Liver (tissue), 9 donors: Measurements from ENCODE around the gene PKNOX1. TPM values are rescaled to one million over a fixed set of nuclear protein-coding genes. Genes with fewer than 3 reads are reported as not detected.
"Not testable (repeated sequence)": the region's sequence is repeated elsewhere in the genome, so short reads cannot be mapped to it uniquely, and the experiment has no call there.

Source experiments
- DNase-seq: peaks from one replicate; pipeline ENCODE4 v3.0.0-alpha.2; 2017; ENCODE audit warnings: low spot score
- H3K27ac ChIP-seq, 2 donors: one replicate each; pipeline ENCODE4 v1.7.0; 2013; ENCODE audit warnings: inconsistent platforms in 2 of 2, low read length in 2 of 2, control low read depth in 1 of 2, low read depth in 1 of 2, mild to moderate bottlenecking in 1 of 2
- H3K27me3 ChIP-seq, 4 donors: one replicate each; pipeline versions ENCODE4 v1.6.1 to v1.7.0; 2013; ENCODE audit warnings: low read length in 3 of 4, inconsistent platforms in 1 of 4, mild to moderate bottlenecking in 1 of 4, moderate library complexity in 1 of 4; ENCODE audit not compliant: control insufficient read depth in 4 of 4, insufficient read depth in 4 of 4
- H3K36me3 ChIP-seq, 4 donors: one replicate each; pipeline versions ENCODE4 v1.6.1 to v1.7.0; 2013; ENCODE audit warnings: low read length in 3 of 4, mild to moderate bottlenecking in 3 of 4, low read depth in 1 of 4, moderate library complexity in 1 of 4; ENCODE audit not compliant: control insufficient read depth in 4 of 4, insufficient read depth in 3 of 4
- H3K4me1 ChIP-seq, 4 donors: one replicate each; pipeline versions ENCODE4 v1.6.1 to v1.7.0; 2013; ENCODE audit warnings: low read length in 3 of 4, mild to moderate bottlenecking in 3 of 4, moderate library complexity in 1 of 4; ENCODE audit not compliant: control insufficient read depth in 4 of 4, insufficient read depth in 4 of 4
- H3K4me3 ChIP-seq, 3 donors: one replicate each; pipeline versions ENCODE4 v1.6.1 to v1.7.0; 2013; ENCODE audit warnings: low read length in 3 of 3, control low read depth in 1 of 3, low read depth in 1 of 3, mild to moderate bottlenecking in 1 of 3
- H3K9ac ChIP-seq, 2 donors: one replicate each; pipeline ENCODE4 v1.7.0; 2013; ENCODE audit warnings: low read length in 2 of 2, mild to moderate bottlenecking in 2 of 2, moderate library complexity in 2 of 2, control low read depth in 1 of 2, low read depth in 1 of 2
- H3K9me3 ChIP-seq, 4 donors: one replicate each; pipeline versions ENCODE4 v1.6.1 to v1.7.0; 2013; ENCODE audit warnings: low read length in 3 of 4; ENCODE audit not compliant: control insufficient read depth in 4 of 4
- ATF3 ChIP-seq: IDR thresholded peaks from 2 replicates; pipeline ENCODE4 v1.6.1; 2016; ENCODE audit warnings: antibody characterized with exemption
- CTCF ChIP-seq: fragments of 150-350 bp; IDR thresholded peaks from 2 replicates; pipeline ENCODE4 v1.5.1; 2017; ENCODE audit warnings: improper control_type of control experiment, low read depth, low read length; ENCODE audit not compliant: missing input control
- EGR1 ChIP-seq, 2 donors: IDR thresholded peaks; 2 replicates each; pipeline ENCODE4 v1.6.1; 2016 to 2018; ENCODE audit warnings: antibody characterized with exemption in 2 of 2, low read depth in 2 of 2
- FOXA1 ChIP-seq: IDR thresholded peaks from 2 replicates; pipeline ENCODE4 v1.6.1; 2016; ENCODE audit warnings: antibody characterized with exemption
- FOXA2 ChIP-seq: IDR thresholded peaks from 2 replicates; pipeline ENCODE4 v1.6.1; 2016; ENCODE audit warnings: antibody characterized with exemption
- GABPA ChIP-seq, 2 donors: IDR thresholded peaks in 1 of 2; conservative IDR thresholded peaks in 1 of 2; 2 replicates each; pipeline ENCODE4 v1.6.1; 2016; ENCODE audit warnings: antibody characterized with exemption in 2 of 2, mild to moderate bottlenecking in 1 of 2, moderate library complexity in 1 of 2
- HNF4A ChIP-seq, 2 donors: conservative IDR thresholded peaks; 2 replicates each; pipeline ENCODE4 v1.6.1; 2016; ENCODE audit warnings: antibody characterized with exemption in 2 of 2, mild to moderate bottlenecking in 2 of 2
- HNF4G ChIP-seq: IDR thresholded peaks from 2 replicates; pipeline ENCODE4 v1.6.1; 2016; ENCODE audit warnings: antibody characterized with exemption
- JUND ChIP-seq, 2 donors: IDR thresholded peaks; 2 replicates each; pipeline ENCODE4 v1.6.1; 2016; ENCODE audit warnings: antibody characterized with exemption in 2 of 2
- MAX ChIP-seq: IDR thresholded peaks from 2 replicates; pipeline ENCODE4 v1.6.1; 2016; ENCODE audit warnings: antibody characterized with exemption
- NR2F2 ChIP-seq: IDR thresholded peaks from 2 replicates; pipeline ENCODE4 v1.6.1; 2016; ENCODE audit warnings: antibody characterized with exemption
- RAD21 ChIP-seq, 2 donors: IDR thresholded peaks; 2 replicates each; pipeline ENCODE4 v1.6.1; 2016; ENCODE audit warnings: antibody characterized with exemption in 2 of 2, mild to moderate bottlenecking in 2 of 2
- REST ChIP-seq: IDR thresholded peaks from 2 replicates; pipeline ENCODE4 v1.6.1; 2016; ENCODE audit warnings: antibody characterized with exemption, mild to moderate bottlenecking
- RXRA ChIP-seq, 2 donors: IDR thresholded peaks; 2 replicates each; pipeline ENCODE4 v1.6.1; 2017 to 2018; ENCODE audit warnings: antibody characterized with exemption in 2 of 2, mild to moderate bottlenecking in 1 of 2
- SP1 ChIP-seq: IDR thresholded peaks from 2 replicates; pipeline ENCODE4 v1.6.1; 2018; ENCODE audit warnings: antibody characterized with exemption, mild to moderate bottlenecking
- TAF1 ChIP-seq: conservative IDR thresholded peaks from 2 replicates; pipeline ENCODE4 v1.6.1; 2016; ENCODE audit warnings: antibody characterized with exemption, mild to moderate bottlenecking
- YY1 ChIP-seq: IDR thresholded peaks from 2 replicates; pipeline ENCODE4 v1.6.1; 2016; ENCODE audit warnings: antibody characterized with exemption, mild to moderate bottlenecking
- ZBTB33 ChIP-seq: IDR thresholded peaks from 2 replicates; pipeline ENCODE4 v1.6.1; 2016; ENCODE audit warnings: antibody characterized with exemption
- WGBS: extraction: QIAGEN DNeasy Blood & Tissue Kit; methylation state at CpG from one replicate; pipeline ENCODE4 v1.1.7; 2013; 5-methylcytosine and 5-hydroxymethylcytosine counted together
- polyA plus RNA-seq, 2 donors: library from polyadenylated mRNA; stranded (reverse) in 1 of 2; unstranded in 1 of 2; fragments of 200-250 nt in 1 of 2; fragments of >200 nt in 1 of 2; fragmentation: Nextera tagmentation in 1 of 2; extraction: Ambion mirVana in 1 of 2; gene quantifications; one replicate each; pipeline versions ENCODE4 v1.2.1 to v1.2.3, GENCODE V29; 2013 to 2015
- total RNA-seq, 2 donors: library from RNA; depleted of rRNA; stranded (reverse); fragments of >200 nt; gene quantifications; one replicate each; pipeline ENCODE4 v1.2.3, GENCODE V29; 2014
- donor health status: healthy.
- donor health status: healthy.
- donor health status: healthy.
- donor health status: healthy.
- donor health status: healthy.

Gene PKNOX1
- total and polyA plus RNA-seq, 4 donors = 2.8 to 10.3 (median 8.0) TPM

GRCh38 chr21:42925114-42925926 lies 49.0 kb upstream of the PKNOX1 start, which contains the start of gene ERVH48-1:
ERVH48-1 (minus strand) TSS chr21:42925630; CDS start chr21:42919006, 6,624 bp downstream.
- H3K27ac ChIP-seq = no peak within 1 kb of the TSS
- no peaks in the 10 kb centered on the region for H3K36me3 ChIP-seq
- H3K9me3 ChIP-seq = no peaks in the 10 kb centered on the region
- H3K4me1 ChIP-seq = peaks cover 0 to 9% (median 2%) of the 10 kb centered on the region in 4 donors
- 91% methylated on average over 29 of the region's 29 CpGs for WGBS
- no peaks in the 10 kb centered on the region for H3K27me3 ChIP-seq
- TF ChIP-seq FOXA2 (no peak), ZBTB33 (no peak), MAX (no peak), EGR1 (IDR thresholded peaks at IDR 0.05; ENCODE audit: low read depth in 2 of 2) (no peak), HNF4G (no peak), GABPA (IDR thresholded peaks at IDR 0.05 in 1 of 2, conservative IDR thresholded peaks at IDR 0.05 in 1 of 2) (no peak), FOXA1 (no peak), RXRA (IDR thresholded peaks at IDR 0.05) (no peak), CTCF (no peak), JUND (IDR thresholded peaks at IDR 0.05) (no peak), NR2F2 (no peak), HNF4A (conservative IDR thresholded peaks at IDR 0.05) (no peak), REST (no peak), ATF3 (no peak), RAD21 (IDR thresholded peaks at IDR 0.05) (no peak), SP1 (no peak), TAF1 (no peak), YY1 (no peak)
- DNase-seq = no peak
- H3K4me3 ChIP-seq = no peak within 1 kb of the TSS
- H3K9ac ChIP-seq = no peak within 1 kb of the TSS

- not testable (repeated sequence) for H3K27ac ChIP-seq, DNase-seq
Observed at GRCh38 chr21:42927474-42928200, 46.7 kb upstream of the PKNOX1 start.

More at GRCh38 chr21:42927474-42928200, 46.7 kb upstream of the PKNOX1 start:
- not testable (repeated sequence) for H3K9ac ChIP-seq, H3K27me3 ChIP-seq, H3K4me3 ChIP-seq, H3K36me3 ChIP-seq, H3K9me3 ChIP-seq, H3K4me1 ChIP-seq
- WGBS = 94% methylated on average over 23 of the region's 23 CpGs
